ENCODE measurements around the gene EPHB2. TPM values are rescaled to one million over a fixed set of nuclear protein-coding genes. Genes with fewer than 3 reads are reported as not detected.

Gene EPHB2
- total and polyA plus RNA-seq, 7 donors: 1.2 to 38.6 (median 3.0) TPM

GRCh38 chr1:22863766-22864165, 153.1 kb downstream of the EPHB2 start:
- peaks cover 0 to 3% (median 0%) of the 10 kb centered on the region in 4 donors for H3K9me3 ChIP-seq
- intact Hi-C loops (cut with DNase I): no loop called here
- H3K4me1 ChIP-seq: peaks cover 0 to 6% (median 0%) of the 10 kb centered on the region in 4 donors
- no peak for DNase-seq
- no peaks in the 10 kb centered on the region for H3K27me3 ChIP-seq
- TF ChIP-seq CTCF (IDR thresholded peaks at IDR 0.05) (no peak), EP300 (IDR thresholded peaks at IDR 0.05) (no peak), POLR2A (IDR thresholded peaks at IDR 0.05) (no peak), POLR2AphosphoS5 (IDR thresholded peaks at IDR 0.05) (no peak)
- 93% methylated on average over 7 of the region's 7 CpGs for WGBS, 2 donors
- no peak overlapping the region for H3K27ac ChIP-seq
- no peak overlapping the region for H3K4me3 ChIP-seq
- H3K36me3 ChIP-seq: no peaks in the 10 kb centered on the region

GRCh38 chr1:22864886-22865285, 154.2 kb downstream of the EPHB2 start:
- TF ChIP-seq CTCF (IDR thresholded peaks at IDR 0.05) (no peak), POLR2A (IDR thresholded peaks at IDR 0.05) (no peak), POLR2AphosphoS5 (IDR thresholded peaks at IDR 0.05) (no peak), EP300 (IDR thresholded peaks at IDR 0.05) (no peak)
- H3K4me3 ChIP-seq: no peak overlapping the region
- H3K27me3 ChIP-seq: no peaks in the 10 kb centered on the region
- WGBS, 2 donors: 97% methylated on average over 24 of the region's 24 CpGs
- no peak overlapping the region for H3K27ac ChIP-seq
- intact Hi-C loops (cut with DNase I): no loop called here
- H3K9me3 ChIP-seq: peaks cover 0 to 3% (median 0%) of the 10 kb centered on the region in 4 donors
- H3K4me1 ChIP-seq: peaks cover 0 to 6% (median under 1%) of the 10 kb centered on the region in 4 donors
- H3K36me3 ChIP-seq: no peaks in the 10 kb centered on the region
- DNase-seq: no peak

- 56 to 82% methylated on average over 5 of the region's 5 CpGs for WGBS, 2 donors
- Histone ChIP-seq H3K27me3 (no peaks in the 10 kb centered on the region), H3K9me3 (peaks cover 0 to 3% (median 0%) of the 10 kb centered on the region in 4 donors), H3K36me3 (no peaks in the 10 kb centered on the region), H3K4me1 (peaks cover 0 to 14% (median 7%) of the 10 kb centered on the region in 4 donors), H3K27ac (no peak overlapping the region), H3K4me3 (no peak overlapping the region)
- intact Hi-C loops (cut with DNase I): no loop called here
- TF ChIP-seq POLR2AphosphoS5 (IDR thresholded peaks at IDR 0.05): no peak
- no peak for TF ChIP-seq EP300 (IDR thresholded peaks at IDR 0.05)
- no peak for TF ChIP-seq CTCF (IDR thresholded peaks at IDR 0.05)
- TF ChIP-seq POLR2A (IDR thresholded peaks at IDR 0.05): no peak
- DNase-seq: no peak
Observed at GRCh38 chr1:22865736-22866135, 155.1 kb downstream of the EPHB2 start.

- 95 to 98% methylated on average over 5 of the region's 5 CpGs for WGBS, 2 donors
- DNase-seq: no peak
- Histone ChIP-seq H3K4me1 (peaks cover 0 to 16% (median 11%) of the 10 kb centered on the region in 4 donors), H3K27ac (no peak overlapping the region), H3K27me3 (no peaks in the 10 kb centered on the region), H3K9me3 (peaks cover 0 to 3% (median 0%) of the 10 kb centered on the region in 4 donors), H3K36me3 (no peaks in the 10 kb centered on the region), H3K4me3 (no peak overlapping the region)
- no peak for TF ChIP-seq POLR2A (IDR thresholded peaks at IDR 0.05)
- no peak for TF ChIP-seq CTCF (IDR thresholded peaks at IDR 0.05)
- no peak for TF ChIP-seq POLR2AphosphoS5 (IDR thresholded peaks at IDR 0.05)
- TF ChIP-seq EP300 (IDR thresholded peaks at IDR 0.05): no peak
- intact Hi-C loops (cut with DNase I): no loop called here
Observed at GRCh38 chr1:22866868-22867267, 156.2 kb downstream of the EPHB2 start.

GRCh38 chr1:22868331-22868730, 157.7 kb downstream of the EPHB2 start:
- 95 to 96% methylated on average over 3 of the region's 3 CpGs for WGBS, 2 donors
- peaks cover 0 to 16% (median 10%) of the 10 kb centered on the region in 4 donors for H3K4me1 ChIP-seq
- H3K27me3 ChIP-seq: no peaks in the 10 kb centered on the region
- DNase-seq: no peak
- intact Hi-C loops (cut with DNase I): no loop called here
- H3K4me3 ChIP-seq: no peak overlapping the region
- H3K36me3 ChIP-seq: no peaks in the 10 kb centered on the region
- no peak for TF ChIP-seq EP300 (IDR thresholded peaks at IDR 0.05)
- no peak for TF ChIP-seq POLR2A (IDR thresholded peaks at IDR 0.05)
- TF ChIP-seq CTCF (IDR thresholded peaks at IDR 0.05): no peak
- no peak for TF ChIP-seq POLR2AphosphoS5 (IDR thresholded peaks at IDR 0.05)
- no peak overlapping the region for H3K27ac ChIP-seq
- peaks cover 0 to 3% (median 0%) of the 10 kb centered on the region in 4 donors for H3K9me3 ChIP-seq

Measured in sigmoid colon (tissue), 7 donors.